Memory B cell (primary cell): ENCODE results near the gene WDPCP.
"Not testable (repeated sequence)": the region's sequence is repeated elsewhere in the genome, so short reads cannot be mapped to it uniquely, and the experiment has no call there.

Experiments
- ATAC-seq: fragments of 150-1000 bp; cut with Tn5 transposase; 2 replicates; pipeline ENCODE4 v1.10.0; 2021; ENCODE audit warnings: low read depth, mild to moderate bottlenecking, moderate library complexity
- DNase-seq, 2 donors: peaks; one replicate each; pipeline ENCODE4 v3.0.0; 2022; ENCODE audit warnings: low spot score in 2 of 2
- H3K27ac Mint-ChIP-seq: one replicate; pipeline ENCODE4 v1.8.0; 2022; ENCODE audit warnings: mild to moderate bottlenecking, moderate library complexity, mixed read lengths
- H3K27me3 Mint-ChIP-seq: one replicate; pipeline ENCODE4 v1.8.0; 2022; ENCODE audit warnings: mixed read lengths
- H3K36me3 Mint-ChIP-seq: one replicate; pipeline ENCODE4 v1.8.0; 2022; ENCODE audit warnings: mild to moderate bottlenecking, mixed read lengths
- H3K4me1 Mint-ChIP-seq: one replicate; pipeline ENCODE4 v1.8.0; 2022; ENCODE audit warnings: mixed read lengths
- H3K4me3 Mint-ChIP-seq: one replicate; pipeline ENCODE4 v1.8.0; 2022; ENCODE audit warnings: mild to moderate bottlenecking, moderate library complexity, mixed read lengths
- H3K9me3 Mint-ChIP-seq: one replicate; pipeline ENCODE4 v1.8.0; 2022; ENCODE audit warnings: mixed read lengths

Gene WDPCP, protein sequence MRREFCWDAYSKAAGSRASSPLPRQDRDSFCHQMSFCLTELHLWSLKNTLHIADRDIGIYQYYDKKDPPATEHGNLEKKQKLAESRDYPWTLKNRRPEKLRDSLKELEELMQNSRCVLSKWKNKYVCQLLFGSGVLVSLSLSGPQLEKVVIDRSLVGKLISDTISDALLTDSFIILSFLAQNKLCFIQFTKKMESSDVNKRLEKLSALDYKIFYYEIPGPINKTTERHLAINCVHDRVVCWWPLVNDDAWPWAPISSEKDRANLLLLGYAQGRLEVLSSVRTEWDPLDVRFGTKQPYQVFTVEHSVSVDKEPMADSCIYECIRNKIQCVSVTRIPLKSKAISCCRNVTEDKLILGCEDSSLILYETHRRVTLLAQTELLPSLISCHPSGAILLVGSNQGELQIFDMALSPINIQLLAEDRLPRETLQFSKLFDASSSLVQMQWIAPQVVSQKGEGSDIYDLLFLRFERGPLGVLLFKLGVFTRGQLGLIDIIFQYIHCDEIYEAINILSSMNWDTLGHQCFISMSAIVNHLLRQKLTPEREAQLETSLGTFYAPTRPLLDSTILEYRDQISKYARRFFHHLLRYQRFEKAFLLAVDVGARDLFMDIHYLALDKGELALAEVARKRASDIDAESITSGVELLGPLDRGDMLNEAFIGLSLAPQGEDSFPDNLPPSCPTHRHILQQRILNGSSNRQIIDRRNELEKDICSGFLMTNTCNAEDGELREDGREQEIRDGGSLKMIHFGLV

DNA sequence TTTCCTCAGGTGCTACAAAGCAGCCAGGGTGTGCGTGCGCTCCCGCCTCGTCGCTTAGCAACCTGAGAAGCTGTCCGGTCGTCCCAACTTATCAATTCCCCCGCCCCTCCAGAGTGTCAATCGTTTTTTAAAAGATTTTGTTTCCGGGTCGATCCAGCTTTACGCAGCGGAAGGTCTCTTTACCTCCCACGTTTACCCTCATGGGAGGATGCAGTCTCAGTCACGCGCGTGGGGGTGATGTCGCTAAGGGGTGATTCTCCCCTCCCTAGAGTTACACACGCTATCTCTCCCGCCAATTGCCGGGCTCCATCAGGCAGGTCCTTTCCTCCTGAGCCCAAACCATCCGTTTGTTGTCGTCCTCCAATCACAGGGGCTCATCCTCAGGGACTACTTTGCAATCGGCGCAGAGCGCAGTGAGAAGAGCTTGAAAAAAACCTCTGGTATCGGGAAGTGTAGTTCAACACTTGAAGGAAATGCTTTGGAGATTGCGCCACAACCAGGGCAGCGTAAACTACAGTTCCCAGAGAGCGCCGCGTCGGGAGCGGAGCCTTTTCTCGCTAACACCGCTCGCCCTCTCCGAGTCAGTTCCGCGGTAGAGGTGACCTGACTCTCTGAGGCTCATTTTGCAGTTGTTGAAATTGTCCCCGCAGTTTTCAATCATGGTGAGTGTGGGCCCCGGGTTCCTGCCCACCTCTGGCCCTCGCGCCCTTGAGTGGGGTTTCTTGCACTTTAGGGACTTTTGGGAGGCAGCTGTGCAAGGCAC lies at the start of gene WDPCP, which contains the start of gene MDH1:
Gene WDPCP, minus strand, starts transcription at position 93 of the 763 bp plus-strand sequence. CDS start 206 bp downstream, outside the sequence.
Gene MDH1, plus strand, starts transcription at position 579 of the 763 bp plus-strand sequence. Its CDS starts 81 bp downstream, at position 660.
- ATAC-seq, result peak; percentile 79
- Mint-ChIP-seq H3K27ac (peak within 1 kb of the TSS; percentile 96), H3K9me3 (no peaks in the 10 kb centered on the region), H3K4me1 (peaks cover 15% of the 10 kb centered on the region), H3K27me3 (no peaks in the 10 kb centered on the region), H3K4me3 (peak within 1 kb of the TSS; percentile 93), H3K36me3 (peaks cover 2% of the 10 kb centered on the region)
- peak; percentile 84 to 89 for DNase-seq

GRCh38 chr2:63632382-63632781 lies 44.1 kb upstream of the WDPCP start:
- no peak overlapping the region for H3K27ac Mint-ChIP-seq
- H3K27me3 Mint-ChIP-seq, result peaks cover 1% of the 10 kb centered on the region
- no peak overlapping the region for H3K4me3 Mint-ChIP-seq
- H3K4me1 Mint-ChIP-seq, result no peaks in the 10 kb centered on the region
- ATAC-seq (no peak), DNase-seq (no peak)
- peaks cover 22% of the 10 kb centered on the region for H3K9me3 Mint-ChIP-seq
- peaks cover 4% of the 10 kb centered on the region for H3K36me3 Mint-ChIP-seq

GRCh38 chr2:63631501-63631900 lies 43.2 kb upstream of the WDPCP start:
- Mint-ChIP-seq H3K9me3 (peaks cover 22% of the 10 kb centered on the region), H3K36me3 (peaks cover 4% of the 10 kb centered on the region), H3K4me3 (no peak overlapping the region), H3K27me3 (peaks cover 1% of the 10 kb centered on the region), H3K4me1 (no peaks in the 10 kb centered on the region), H3K27ac (no peak overlapping the region)
- ATAC-seq, result no peak
- DNase-seq, result no peak

DNA sequence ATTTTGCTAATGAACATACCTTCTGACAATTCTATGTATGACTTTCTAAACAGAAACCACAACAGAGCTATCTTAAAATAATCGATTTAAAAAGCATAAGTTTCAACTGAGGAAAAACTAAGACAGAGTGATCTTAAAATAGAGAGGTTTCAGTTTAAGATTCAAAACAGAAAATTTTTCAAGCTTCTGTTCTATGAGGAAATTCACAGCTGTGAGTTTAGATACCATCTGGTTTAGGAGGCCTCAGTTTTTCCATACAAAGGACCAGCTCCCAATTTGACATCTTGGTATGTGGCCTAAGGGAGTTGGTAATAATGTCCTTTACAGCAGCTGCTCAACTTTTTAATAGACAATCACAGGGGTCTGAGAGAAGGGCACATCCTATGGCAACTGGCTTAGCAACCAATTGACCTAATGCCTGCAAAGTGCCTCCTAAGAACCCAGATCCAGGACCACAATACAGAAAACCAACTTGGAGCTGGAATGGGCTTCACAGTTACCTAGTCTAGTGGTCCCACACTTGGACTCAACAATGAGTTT lies 40.2 kb upstream of the WDPCP start:
- Mint-ChIP-seq H3K27ac (no peak overlapping the region), H3K4me3 (no peak overlapping the region), H3K27me3 (peaks cover 5% of the 10 kb centered on the region), H3K36me3 (peaks cover 4% of the 10 kb centered on the region), H3K9me3 (peaks cover 12% of the 10 kb centered on the region), H3K4me1 (no peaks in the 10 kb centered on the region)
- DNase-seq, result no peak
- no peak for ATAC-seq

GRCh38 chr2:63627866-63628265 lies 39.6 kb upstream of the WDPCP start:
- Mint-ChIP-seq H3K4me1 (no peaks in the 10 kb centered on the region), H3K27me3 (peaks cover 4% of the 10 kb centered on the region), H3K27ac (no peak overlapping the region), H3K9me3 (peaks cover 11% of the 10 kb centered on the region), H3K36me3 (peaks cover 4% of the 10 kb centered on the region), H3K4me3 (no peak overlapping the region)
- ATAC-seq (no peak), DNase-seq (no peak)

DNA sequence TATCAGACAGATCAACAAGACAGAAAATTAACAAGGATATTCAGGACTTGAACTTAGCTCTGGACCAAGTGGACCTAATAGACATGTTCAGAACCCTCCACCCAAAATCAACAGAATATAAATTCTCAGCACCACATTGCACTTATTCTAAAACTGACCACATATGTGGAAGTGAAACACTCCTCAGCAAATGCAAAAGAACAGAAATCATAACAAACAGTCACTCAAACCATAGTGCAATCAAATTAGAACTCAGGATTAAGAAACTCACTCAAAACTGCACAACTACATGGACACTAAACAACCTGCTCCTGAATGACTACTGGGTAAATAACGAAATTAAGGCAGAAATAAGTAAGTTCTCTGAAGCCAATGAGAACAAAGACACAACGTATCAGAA lies 35.5 kb upstream of the WDPCP start:
- ATAC-seq, H3K4me3 Mint-ChIP-seq, H3K27me3 Mint-ChIP-seq, H3K9me3 Mint-ChIP-seq, H3K27ac Mint-ChIP-seq, DNase-seq, H3K4me1 Mint-ChIP-seq, H3K36me3 Mint-ChIP-seq: not testable (repeated sequence)

GRCh38 chr2:63622751-63623150 lies 34.5 kb upstream of the WDPCP start:
- ATAC-seq (no peak), DNase-seq (no peak)
- Mint-ChIP-seq H3K4me3 (no peak overlapping the region), H3K4me1 (no peaks in the 10 kb centered on the region), H3K9me3 (no peaks in the 10 kb centered on the region), H3K27me3 (peaks cover 10% of the 10 kb centered on the region), H3K27ac (no peak overlapping the region), H3K36me3 (no peaks in the 10 kb centered on the region)

DNA sequence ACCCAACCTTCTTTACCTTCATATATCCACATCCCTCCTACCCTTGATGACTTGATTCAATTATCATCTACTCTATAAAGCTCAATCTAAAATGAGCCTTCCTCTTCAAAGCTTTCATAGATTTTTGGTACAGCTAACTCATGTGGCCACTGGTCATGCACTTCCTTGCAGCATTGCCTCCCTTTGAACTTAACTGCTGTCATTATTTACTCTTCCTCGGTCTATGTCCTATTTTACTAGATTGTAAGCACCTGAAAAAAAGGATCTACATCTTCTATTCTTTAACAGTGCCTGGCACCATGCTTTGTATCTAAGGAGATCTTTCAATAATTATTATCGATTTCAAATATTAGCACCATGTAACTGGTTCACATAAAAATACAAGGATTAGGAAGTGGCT lies 31.1 kb upstream of the WDPCP start:
- H3K27ac Mint-ChIP-seq, result no peak overlapping the region
- H3K27me3 Mint-ChIP-seq, result peaks cover 10% of the 10 kb centered on the region
- no peaks in the 10 kb centered on the region for H3K4me1 Mint-ChIP-seq
- no peaks in the 10 kb centered on the region for H3K9me3 Mint-ChIP-seq
- no peaks in the 10 kb centered on the region for H3K36me3 Mint-ChIP-seq
- DNase-seq, result no peak
- no peak for ATAC-seq
- H3K4me3 Mint-ChIP-seq, result no peak overlapping the region

DNA sequence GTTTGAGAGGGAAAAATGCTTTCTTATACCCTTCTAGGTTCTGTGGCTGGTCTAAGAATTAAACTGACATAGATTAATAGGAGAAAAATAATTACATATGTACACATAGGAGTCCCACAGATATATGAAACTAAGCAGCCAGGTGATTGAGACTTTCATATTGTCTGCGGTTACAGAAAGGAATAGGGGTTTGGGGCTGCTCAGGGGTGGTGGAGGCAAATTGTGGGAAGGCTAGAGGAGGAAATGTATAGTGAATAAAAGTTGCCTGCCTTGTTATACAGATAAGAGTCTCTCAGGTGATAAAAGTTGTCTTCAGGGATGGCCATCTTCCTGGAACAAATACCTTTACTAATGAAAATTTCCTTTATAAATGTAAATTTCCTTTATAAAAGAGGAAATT lies 29.1 kb upstream of the WDPCP start:
- Mint-ChIP-seq H3K36me3 (no peaks in the 10 kb centered on the region), H3K4me1 (no peaks in the 10 kb centered on the region), H3K9me3 (no peaks in the 10 kb centered on the region), H3K27me3 (peaks cover 6% of the 10 kb centered on the region), H3K4me3 (no peak overlapping the region), H3K27ac (no peak overlapping the region)
- DNase-seq, result no peak
- ATAC-seq, result no peak

GRCh38 chr2:63614983-63615945 lies 27.0 kb upstream of the WDPCP start:
- no peak overlapping the region for H3K4me3 Mint-ChIP-seq
- H3K36me3 Mint-ChIP-seq, result no peaks in the 10 kb centered on the region
- H3K27me3 Mint-ChIP-seq, result peaks cover 4% of the 10 kb centered on the region
- no peaks in the 10 kb centered on the region for H3K4me1 Mint-ChIP-seq
- H3K27ac Mint-ChIP-seq, result no peak overlapping the region
- DNase-seq, result no peak
- no peak for ATAC-seq
- H3K9me3 Mint-ChIP-seq, result no peaks in the 10 kb centered on the region

DNA sequence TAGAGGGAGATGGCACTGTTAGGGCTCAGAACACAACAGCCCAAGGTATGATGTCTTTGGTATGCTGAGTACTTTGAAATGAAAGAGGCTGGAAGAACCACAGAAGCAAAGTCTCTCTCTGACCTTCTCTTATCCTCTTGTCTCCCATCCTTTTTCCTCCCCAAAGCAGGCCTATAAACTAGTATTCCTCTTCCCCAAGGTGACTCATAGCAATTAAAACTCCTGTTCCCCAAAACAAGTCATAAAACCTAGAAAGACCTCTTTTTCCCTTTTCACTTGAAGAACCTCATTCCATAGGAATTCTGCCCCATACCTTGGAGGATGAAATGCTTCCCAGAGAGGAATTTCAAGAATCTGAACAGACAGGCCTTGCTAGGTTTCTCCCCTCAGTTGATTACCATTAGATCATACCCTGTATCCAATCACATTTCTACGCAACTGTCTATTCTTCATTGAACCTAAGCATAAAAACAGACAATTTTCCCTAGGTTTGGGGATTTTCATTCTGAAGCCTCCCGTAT lies 26.2 kb upstream of the WDPCP start:
- ATAC-seq (no peak), DNase-seq (no peak)
- Mint-ChIP-seq H3K9me3 (no peaks in the 10 kb centered on the region), H3K27me3 (peaks cover 4% of the 10 kb centered on the region), H3K4me1 (no peaks in the 10 kb centered on the region), H3K27ac (no peak overlapping the region), H3K36me3 (no peaks in the 10 kb centered on the region), H3K4me3 (no peak overlapping the region)

DNA sequence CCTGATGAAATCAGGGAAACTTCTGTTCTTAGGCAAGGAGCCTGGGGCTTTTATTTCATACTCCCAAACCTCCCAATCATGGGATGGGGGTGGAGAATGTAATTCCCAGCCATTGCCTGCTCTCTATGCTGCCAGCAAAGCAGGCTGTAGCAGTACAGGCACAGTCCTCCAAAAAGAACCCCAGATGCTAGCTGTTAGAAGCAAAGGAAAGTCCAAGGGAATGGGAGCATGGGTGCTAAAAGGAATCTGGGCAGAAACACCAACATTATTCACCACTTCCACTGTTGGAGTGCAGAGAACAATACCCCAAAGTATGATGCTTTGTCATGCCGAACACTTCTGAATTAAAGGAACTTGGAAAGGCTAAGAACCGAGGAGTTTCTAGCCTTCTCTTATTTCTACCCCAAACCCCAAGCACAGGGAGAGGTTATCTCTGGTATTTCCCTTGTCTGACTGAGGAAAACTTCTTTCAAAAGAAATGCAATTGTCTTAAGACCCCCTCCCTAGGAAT lies 25.2 kb upstream of the WDPCP start:
- Mint-ChIP-seq H3K27me3 (peaks cover 2% of the 10 kb centered on the region), H3K4me1 (no peaks in the 10 kb centered on the region), H3K36me3 (no peaks in the 10 kb centered on the region), H3K9me3 (no peaks in the 10 kb centered on the region), H3K27ac (no peak overlapping the region), H3K4me3 (no peak overlapping the region)
- DNase-seq (no peak), ATAC-seq (no peak)
